B cell (primary cell): ENCODE data around the gene TMEM154. TPM values are rescaled to one million over a fixed set of nuclear protein-coding genes. Genes with fewer than 3 reads are reported as not detected.

Source experiments
- ATAC-seq: fragments of 200-7000 bp; cut with Tn5 transposase; one replicate; pipeline ENCODE4 v1.10.0; 2021; ENCODE audit warnings: low read depth, mild to moderate bottlenecking, moderate number of reproducible peaks, moderate library complexity
- CTCF ChIA-PET: fragments of 350-600 bp; sonication (Branson Sonifier 250); formaldehyde crosslinking; loops from one replicate; lab custom pipeline; 2021; ENCODE audit warnings: antibody characterized with exemption, inconsistent platforms; lab: Charles Lee
- POLR2A ChIA-PET: fragments of 350-600 bp; sonication (Branson Sonifier 250); formaldehyde crosslinking; loops from one replicate; lab custom pipeline; 2021; ENCODE audit warnings: antibody characterized with exemption; lab: Charles Lee
- DNase-seq: peaks from one replicate; pipeline ENCODE4 v3.0.0; 2013
- H2AFZ ChIP-seq: 2 replicates; pipeline ENCODE4 v1.6.1; 2012; ENCODE audit warnings: mild to moderate bottlenecking, low read depth, low read length; ENCODE audit not compliant: insufficient read depth, poor library complexity, severe bottlenecking
- H3K27ac ChIP-seq, 2 donors: 1 replicate in 1 of 2; 2 replicates in 1 of 2; pipeline ENCODE4 v1.5.1; 2012 to 2013; ENCODE audit warnings: low read length in 2 of 2, mild to moderate bottlenecking in 2 of 2, moderate library complexity in 1 of 2
- H3K27me3 ChIP-seq, 4 experiments: fragments of 200-600 bp in 1 of 4; sonication (generic) in 1 of 4; replicated peaks in 1 of 4; 1 replicate in 2 of 4; 2 replicates in 2 of 4; pipeline versions ENCODE4 v1.6.1 to v1.7.0; 2013 to 2016; ENCODE audit warnings: low read length in 3 of 4, mild to moderate bottlenecking in 2 of 4, mixed read lengths in 1 of 4, moderate library complexity in 1 of 4; ENCODE audit not compliant: insufficient read depth in 4 of 4, control insufficient read depth in 3 of 4; ENCODE audit errors: control extremely low read depth in 1 of 4
- H3K36me3 ChIP-seq, 2 experiments: replicated peaks in 1 of 2; 1 replicate in 1 of 2; 2 replicates in 1 of 2; pipeline versions ENCODE4 v1.6.1 to v1.7.1; 2013; ENCODE audit warnings: low read length in 1 of 2; ENCODE audit not compliant: insufficient read depth in 2 of 2, control insufficient read depth in 1 of 2; ENCODE audit errors: control extremely low read depth in 1 of 2, extremely low read depth in 1 of 2
- H3K4me1 ChIP-seq, 2 donors: fragments of 200-600 bp in 1 of 2; sonication (generic) in 1 of 2; 1 replicate in 1 of 2; 2 replicates in 1 of 2; pipeline versions ENCODE4 v1.5.1 to v1.6.1; 2013 to 2017; ENCODE audit warnings: low read length in 2 of 2; ENCODE audit not compliant: control insufficient read depth in 2 of 2, insufficient read depth in 2 of 2
- H3K4me2 ChIP-seq: replicated peaks from 2 replicates; pipeline ENCODE3; 2012; ENCODE audit warnings: mild to moderate bottlenecking, low read depth, low read length; ENCODE audit not compliant: poor library complexity, severe bottlenecking
- H3K4me3 ChIP-seq, 5 experiments: fragments of 200-600 bp in 1 of 5; sonication (generic) in 1 of 5; 1 replicate in 3 of 5; 2 replicates in 2 of 5; pipeline versions ENCODE4 v1.5.1 to v1.7.0; 2011 to 2016; ENCODE audit warnings: low read length in 4 of 5, mild to moderate bottlenecking in 4 of 5, low read depth in 2 of 5, control low read depth in 1 of 5, moderate library complexity in 1 of 5; ENCODE audit not compliant: insufficient read depth in 1 of 5; ENCODE audit errors: control extremely low read depth in 1 of 5, extremely low read depth in 1 of 5
- H3K79me2 ChIP-seq: fragments of 200-600 bp; sonication (generic); one replicate; pipeline ENCODE4 v1.6.0; 2016; ENCODE audit warnings: low read length; ENCODE audit not compliant: control insufficient read depth, insufficient read depth
- H3K9ac ChIP-seq: fragments of 200-600 bp; sonication (generic); 2 replicates; pipeline ENCODE4 v1.6.1; 2017; ENCODE audit warnings: mild to moderate bottlenecking, low read length, moderate library complexity
- H3K9me3 ChIP-seq, 3 donors: one replicate each; pipeline versions ENCODE4 v1.6.1 to v1.7.1; 2013; ENCODE audit warnings: low read length in 2 of 3; ENCODE audit not compliant: control insufficient read depth in 2 of 3, insufficient read depth in 1 of 3; ENCODE audit errors: control extremely low read depth in 1 of 3
- H4K20me1 ChIP-seq: 2 replicates; pipeline ENCODE4 v1.6.0; 2012; ENCODE audit warnings: mild to moderate bottlenecking, low read length; ENCODE audit not compliant: insufficient read depth, control insufficient read depth, poor library complexity, severe bottlenecking
- H3K27ac Mint-ChIP-seq: one replicate; pipeline ENCODE4 v1.8.0; 2021; ENCODE audit warnings: mixed read lengths
- H3K27me3 Mint-ChIP-seq: one replicate; pipeline ENCODE4 v1.8.0; 2021; ENCODE audit warnings: mixed read lengths
- H3K4me1 Mint-ChIP-seq: one replicate; pipeline ENCODE4 v1.8.0; 2021; ENCODE audit warnings: mixed read lengths
- H3K4me3 Mint-ChIP-seq: one replicate; pipeline ENCODE4 v1.8.0; 2021; ENCODE audit warnings: mixed read lengths
- H3K9me3 Mint-ChIP-seq: one replicate; pipeline ENCODE4 v1.8.0; 2022; ENCODE audit warnings: mixed read lengths; ENCODE audit not compliant: insufficient read depth
- EZH2 ChIP-seq: IDR thresholded peaks from 2 replicates; pipeline ENCODE4 v1.6.1; 2012; ENCODE audit warnings: borderline replicate concordance, low read depth, mild to moderate bottlenecking, moderate library complexity, low read length; ENCODE audit not compliant: insufficient read depth, poor library complexity, severe bottlenecking
- WGBS: methylation state at CpG from one replicate; pipeline ENCODE4 v1.1.5; 2013; ENCODE audit warnings: missing lambda C conversion rate; ENCODE audit not compliant: insufficient coverage; 5-methylcytosine and 5-hydroxymethylcytosine counted together
- intact Hi-C: fragments of 100-400 bp; cut with micrococcal nuclease; formaldehyde crosslinking; loops from one replicate; pipeline ENCODE4 v1.10.0; 2022
- polyA plus RNA-seq: library from polyadenylated mRNA; depleted of rRNA; stranded (reverse); fragments of >200 nt; gene quantifications from 2 replicates; pipeline ENCODE4 v1.2.3, GENCODE V29; 2012
- total RNA-seq, 2 donors: library from RNA; stranded (reverse); fragments of 120-200 nt in 1 of 2; gene quantifications; 1 replicate in 1 of 2; 2 replicates in 1 of 2; pipeline versions ENCODE4 v1.2.3 to v1.2.4, GENCODE V29; 2013 to 2022
- TF ChIP-seq, protein P1 (sequence below): fragments of 200-600 bp; IDR thresholded peaks from one replicate; pipeline ENCODE4 v1.8.0; 2022; ENCODE audit warnings: antibody characterized with exemption, mild to moderate bottlenecking

Gene TMEM154
- total and polyA plus RNA-seq, 2 donors (not counting 1 experiment from before 2014, with no cell fraction given) = 20.1 to 99.1 TPM

DNA sequence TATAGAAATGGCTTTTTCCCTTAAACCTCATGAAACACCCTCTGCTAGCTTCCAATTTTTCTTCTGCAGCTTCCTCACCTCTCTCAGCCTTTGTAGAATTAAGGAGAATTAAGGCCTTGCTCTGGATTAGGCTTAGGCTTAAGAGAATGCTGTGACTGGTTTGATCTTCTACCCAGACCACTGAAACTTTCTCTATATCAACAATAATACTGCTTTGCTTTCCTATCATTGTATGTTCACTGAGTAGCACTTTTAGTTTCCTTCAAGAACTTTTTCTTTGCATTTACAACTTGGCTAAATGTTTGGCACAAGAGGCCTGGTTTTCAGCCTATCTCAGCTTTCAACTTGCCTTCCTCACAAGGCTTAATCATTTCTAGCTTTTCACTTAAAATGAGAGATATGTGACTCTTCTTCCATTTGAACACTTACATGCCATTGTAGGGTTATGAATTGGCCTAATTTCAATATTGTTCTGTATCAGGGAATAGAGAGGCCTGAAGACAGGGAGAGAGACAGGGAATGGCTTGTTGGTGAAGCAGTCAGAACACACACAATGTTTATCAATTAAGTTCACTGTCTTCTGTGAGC, 28.2 kb downstream of the TMEM154 start:
- Mint-ChIP-seq H3K9me3 (no peaks in the 10 kb centered on the region), H3K4me3 (no peak overlapping the region), H3K4me1 (peaks cover 47% of the 10 kb centered on the region), H3K27me3 (no peaks in the 10 kb centered on the region), H3K27ac (peak overlapping the region; percentile 38)
- Histone ChIP-seq H3K4me2 (no peak overlapping the region), H3K79me2 (peaks cover 48% of the 10 kb centered on the region), H3K9ac (no peak overlapping the region), H4K20me1 (peaks cover 30% of the 10 kb centered on the region), H3K4me1 (peaks cover 29 to 38% of the 10 kb centered on the region in 2 donors), H3K4me3 (no peak overlapping the region), H3K36me3 (peaks cover 21 to 60% of the 10 kb centered on the region in 2 experiments), H2AFZ (no peak overlapping the region), H3K9me3 (peaks cover 0 to 24% (median 6%) of the 10 kb centered on the region in 3 donors), H3K27me3 (no peaks in the 10 kb centered on the region), H3K27ac (peak overlapping the region in 1 of 2 donors; percentile 40)
- DNase-seq (no peak), ATAC-seq (no peak)
- TF ChIP-seq, protein P1, sequence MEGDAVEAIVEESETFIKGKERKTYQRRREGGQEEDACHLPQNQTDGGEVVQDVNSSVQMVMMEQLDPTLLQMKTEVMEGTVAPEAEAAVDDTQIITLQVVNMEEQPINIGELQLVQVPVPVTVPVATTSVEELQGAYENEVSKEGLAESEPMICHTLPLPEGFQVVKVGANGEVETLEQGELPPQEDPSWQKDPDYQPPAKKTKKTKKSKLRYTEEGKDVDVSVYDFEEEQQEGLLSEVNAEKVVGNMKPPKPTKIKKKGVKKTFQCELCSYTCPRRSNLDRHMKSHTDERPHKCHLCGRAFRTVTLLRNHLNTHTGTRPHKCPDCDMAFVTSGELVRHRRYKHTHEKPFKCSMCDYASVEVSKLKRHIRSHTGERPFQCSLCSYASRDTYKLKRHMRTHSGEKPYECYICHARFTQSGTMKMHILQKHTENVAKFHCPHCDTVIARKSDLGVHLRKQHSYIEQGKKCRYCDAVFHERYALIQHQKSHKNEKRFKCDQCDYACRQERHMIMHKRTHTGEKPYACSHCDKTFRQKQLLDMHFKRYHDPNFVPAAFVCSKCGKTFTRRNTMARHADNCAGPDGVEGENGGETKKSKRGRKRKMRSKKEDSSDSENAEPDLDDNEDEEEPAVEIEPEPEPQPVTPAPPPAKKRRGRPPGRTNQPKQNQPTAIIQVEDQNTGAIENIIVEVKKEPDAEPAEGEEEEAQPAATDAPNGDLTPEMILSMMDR = no peak
- TF ChIP-seq EZH2 = no peak
- CTCF ChIA-PET = interaction anchor here (0.6 to 0.8 kb wide), 2 partner anchors 14 to 23 kb away, joined by 3 read pairs; no protein-coding TSS in a partner anchor
- intact Hi-C loops = no loop called here
- POLR2A ChIA-PET = no interaction called here

DNA sequence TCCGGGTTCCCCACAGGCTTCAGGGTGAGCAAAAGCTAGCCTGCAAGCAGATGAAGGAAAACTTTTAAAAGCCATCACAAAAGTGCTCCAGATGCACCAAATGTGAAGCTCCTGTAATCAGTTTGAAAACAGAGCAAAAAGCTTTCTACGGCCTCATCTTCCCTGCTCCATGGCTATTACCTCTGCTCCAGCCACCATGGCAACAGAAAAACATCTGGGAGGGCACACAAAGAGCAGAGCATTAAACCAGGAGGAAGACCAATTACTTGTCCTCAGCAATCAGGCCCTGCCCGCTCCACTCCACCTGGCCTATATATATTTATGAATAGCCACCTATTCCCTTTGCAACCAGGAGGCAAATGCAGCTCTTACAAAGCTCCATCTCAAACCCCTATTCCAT, 33.6 kb downstream of the TMEM154 start:
- H3K4me2 ChIP-seq = no peak overlapping the region
- ChIA-PET POLR2A (interaction anchor here (2.1 kb wide), 1 partner anchor 32 kb away, joined by 7 read pairs; no protein-coding TSS in a partner anchor), CTCF (interaction anchor here (0.8 to 11.7 kb wide), 6 partner anchors 11 to 147 kb away, joined by 3 to 199 read pairs (median 20); partner anchors contain the start of gene TMEM154)
- H3K27me3 ChIP-seq = no peaks in the 10 kb centered on the region
- peaks cover 69% of the 10 kb centered on the region for H3K4me1 Mint-ChIP-seq
- no peak overlapping the region for H2AFZ ChIP-seq
- peaks cover 7 to 57% of the 10 kb centered on the region in 2 experiments for H3K36me3 ChIP-seq
- intact Hi-C loops = no loop called here
- no peak for TF ChIP-seq EZH2
- TF ChIP-seq, protein P1 = no peak
- H3K4me3 Mint-ChIP-seq = no peak overlapping the region
- peak overlapping the region; percentile 82 for H3K27ac Mint-ChIP-seq
- peaks cover 19% of the 10 kb centered on the region for H3K79me2 ChIP-seq
- DNase-seq (no peak), ATAC-seq (no peak)
- H3K4me3 ChIP-seq = no peak overlapping the region
- H3K27me3 Mint-ChIP-seq = no peaks in the 10 kb centered on the region
- 100% methylated on average over 3 of the region's 3 CpGs for WGBS
- H3K4me1 ChIP-seq = peaks cover 36 to 55% of the 10 kb centered on the region in 2 donors
- no peak overlapping the region for H3K9ac ChIP-seq
- peak overlapping the region; percentile 19 to 75 for H3K27ac ChIP-seq
- H3K9me3 ChIP-seq = peaks cover 0 to 9% (median 3%) of the 10 kb centered on the region in 3 donors
- no peaks in the 10 kb centered on the region for H4K20me1 ChIP-seq
- H3K9me3 Mint-ChIP-seq = no peaks in the 10 kb centered on the region
